Ascending aorta (tissue), 2 donors: ENCODE results near the gene ZNF488. TPM values are rescaled to one million over a fixed set of nuclear protein-coding genes. Genes with fewer than 3 reads are reported as not detected.

Source experiments
- DNase-seq, 2 donors: peaks; one replicate each; pipeline ENCODE4 v3.0.0-alpha.2; 2019; ENCODE audit warnings: low spot score in 2 of 2
- H3K27ac ChIP-seq, 2 donors: fragments of 200-600 bp; sonication (generic); one replicate each; pipeline ENCODE4 v1.5.1; 2016 to 2017; ENCODE audit warnings: mild to moderate bottlenecking in 1 of 2
- H3K27me3 ChIP-seq: fragments of 200-600 bp; sonication (generic); one replicate; pipeline ENCODE4 v1.5.1; 2017
- H3K36me3 ChIP-seq, 2 donors: fragments of 200-600 bp; sonication (generic); one replicate each; pipeline ENCODE4 v1.5.1; 2016
- H3K4me1 ChIP-seq, 2 donors: fragments of 200-600 bp; sonication (generic); one replicate each; pipeline ENCODE4 v1.5.1; 2016 to 2017; ENCODE audit warnings: mild to moderate bottlenecking in 1 of 2
- H3K4me3 ChIP-seq, 2 donors: fragments of 200-600 bp; sonication (generic); one replicate each; pipeline ENCODE4 v1.5.1; 2016 to 2017; ENCODE audit warnings: mild to moderate bottlenecking in 1 of 2
- H3K9me3 ChIP-seq, 2 donors: fragments of 200-600 bp; sonication (generic); one replicate each; pipeline ENCODE4 v1.5.1; 2016
- intact Hi-C: fragments of 100-400 bp; cut with DNase I; formaldehyde crosslinking; loops from one replicate; pipeline ENCODE4 v1.15.1; 2023
- total RNA-seq: library from RNA; depleted of rRNA; stranded (reverse); fragments of >200 nt; gene quantifications from one replicate; pipeline ENCODE4 v1.1.0, GENCODE V29; 2016
- TF ChIP-seq, protein P1 (sequence below), 3 experiments: fragments of 200-600 bp in 2 of 3; fragments of 450-650 bp in 1 of 3; sonication (generic) in 2 of 3; IDR thresholded peaks; one replicate each; pipeline ENCODE4 v1.5.1; 2016 to 2019; ENCODE audit warnings: antibody characterized with exemption in 3 of 3, mild to moderate bottlenecking in 1 of 3, moderate library complexity in 1 of 3

Gene ZNF488
- total RNA-seq, 1 donor from 2014 or later = not detected

DNA sequence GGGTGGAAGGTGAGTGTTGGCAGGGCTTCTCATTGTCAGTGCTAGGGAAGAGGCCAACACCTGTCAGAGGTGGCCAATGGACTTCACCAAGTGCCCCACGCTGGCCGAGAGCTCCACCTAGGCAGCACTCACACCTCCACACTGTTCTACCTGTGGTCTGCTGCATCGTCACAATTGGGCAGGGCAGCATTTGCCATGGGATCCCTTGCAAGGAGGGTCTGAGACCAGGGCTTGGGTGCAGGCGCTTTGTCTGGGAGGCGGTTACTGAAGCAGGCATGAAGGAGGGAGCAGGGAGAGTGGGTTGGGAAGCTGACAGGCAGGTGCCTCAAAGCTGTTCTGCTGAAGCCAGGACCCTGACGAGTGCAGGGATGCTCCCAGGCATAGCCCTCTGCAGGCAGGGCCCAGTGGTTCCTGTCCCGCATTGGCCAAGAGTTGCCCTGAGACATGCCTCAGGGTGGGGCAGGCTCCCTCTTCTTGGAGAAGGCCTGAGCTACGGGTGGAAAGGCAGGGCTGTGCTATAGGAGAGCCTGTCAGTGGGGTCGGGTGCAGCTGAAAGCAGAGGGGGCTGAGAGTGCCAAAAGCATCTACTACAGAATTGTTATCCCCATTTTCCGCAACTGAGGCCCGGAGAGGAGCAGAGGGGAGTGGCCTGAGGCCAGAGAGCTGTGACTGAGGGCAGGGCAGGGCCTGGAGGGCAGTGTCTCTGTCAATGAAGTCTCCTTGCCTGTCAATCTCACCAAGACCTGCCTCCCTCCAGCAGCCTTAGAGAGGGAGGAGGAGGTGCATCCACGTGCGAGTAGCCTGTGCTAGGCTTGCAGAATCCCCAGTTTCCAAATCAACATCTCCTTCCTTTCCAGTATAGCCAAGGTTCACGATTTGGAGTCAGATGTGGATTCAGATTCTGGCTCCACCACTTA, 31.9 kb downstream of the ZNF488 start:
- no peak for DNase-seq
- Histone ChIP-seq H3K27ac (no peak overlapping the region), H3K4me3 (no peak overlapping the region), H3K9me3 (no peaks in the 10 kb centered on the region), H3K36me3 (no peaks in the 10 kb centered on the region), H3K27me3 (no peaks in the 10 kb centered on the region), H3K4me1 (no peaks in the 10 kb centered on the region)
- intact Hi-C loops = no loop called here
- TF ChIP-seq, protein P1, sequence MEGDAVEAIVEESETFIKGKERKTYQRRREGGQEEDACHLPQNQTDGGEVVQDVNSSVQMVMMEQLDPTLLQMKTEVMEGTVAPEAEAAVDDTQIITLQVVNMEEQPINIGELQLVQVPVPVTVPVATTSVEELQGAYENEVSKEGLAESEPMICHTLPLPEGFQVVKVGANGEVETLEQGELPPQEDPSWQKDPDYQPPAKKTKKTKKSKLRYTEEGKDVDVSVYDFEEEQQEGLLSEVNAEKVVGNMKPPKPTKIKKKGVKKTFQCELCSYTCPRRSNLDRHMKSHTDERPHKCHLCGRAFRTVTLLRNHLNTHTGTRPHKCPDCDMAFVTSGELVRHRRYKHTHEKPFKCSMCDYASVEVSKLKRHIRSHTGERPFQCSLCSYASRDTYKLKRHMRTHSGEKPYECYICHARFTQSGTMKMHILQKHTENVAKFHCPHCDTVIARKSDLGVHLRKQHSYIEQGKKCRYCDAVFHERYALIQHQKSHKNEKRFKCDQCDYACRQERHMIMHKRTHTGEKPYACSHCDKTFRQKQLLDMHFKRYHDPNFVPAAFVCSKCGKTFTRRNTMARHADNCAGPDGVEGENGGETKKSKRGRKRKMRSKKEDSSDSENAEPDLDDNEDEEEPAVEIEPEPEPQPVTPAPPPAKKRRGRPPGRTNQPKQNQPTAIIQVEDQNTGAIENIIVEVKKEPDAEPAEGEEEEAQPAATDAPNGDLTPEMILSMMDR (IDR thresholded peaks at IDR 0.05) = no peak

DNA sequence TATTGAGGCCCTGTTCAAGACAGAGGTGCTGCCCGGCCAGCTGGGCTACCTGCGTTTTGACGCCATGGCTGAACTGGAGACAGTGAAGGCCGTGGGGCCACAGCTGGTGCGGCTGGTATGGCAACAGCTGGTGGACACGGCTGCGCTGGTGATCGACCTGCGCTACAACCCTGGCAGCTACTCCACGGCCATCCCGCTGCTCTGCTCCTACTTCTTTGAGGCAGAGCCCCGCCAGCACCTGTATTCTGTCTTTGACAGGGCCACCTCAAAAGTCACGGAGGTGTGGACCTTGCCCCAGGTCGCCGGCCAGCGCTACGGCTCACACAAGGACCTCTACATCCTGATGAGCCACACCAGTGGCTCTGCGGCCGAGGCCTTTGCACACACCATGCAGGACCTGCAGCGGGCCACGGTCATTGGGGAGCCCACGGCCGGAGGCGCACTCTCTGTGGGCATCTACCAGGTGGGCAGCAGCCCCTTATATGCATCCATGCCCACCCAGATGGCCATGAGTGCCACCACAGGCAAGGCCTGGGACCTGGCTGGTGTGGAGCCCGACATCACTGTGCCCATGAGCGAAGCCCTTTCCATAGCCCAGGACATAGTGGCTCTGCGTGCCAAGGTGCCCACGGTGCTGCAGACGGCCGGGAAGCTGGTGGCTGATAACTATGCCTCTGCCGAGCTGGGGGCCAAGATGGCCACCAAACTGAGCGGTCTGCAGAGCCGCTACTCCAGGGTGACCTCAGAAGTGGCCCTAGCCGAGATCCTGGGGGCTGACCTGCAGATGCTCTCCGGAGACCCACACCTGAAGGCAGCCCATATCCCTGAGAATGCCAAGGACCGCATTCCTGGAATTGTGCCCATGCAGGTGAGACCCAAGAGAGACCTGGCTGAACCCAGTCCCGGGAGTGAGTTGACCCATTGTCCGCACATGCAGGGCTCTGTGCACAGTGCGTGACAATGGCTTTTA, 33.1 kb downstream of the ZNF488 start:
- Histone ChIP-seq H3K27me3 (no peaks in the 10 kb centered on the region), H3K4me3 (no peak overlapping the region), H3K27ac (no peak overlapping the region), H3K9me3 (no peaks in the 10 kb centered on the region), H3K36me3 (no peaks in the 10 kb centered on the region), H3K4me1 (no peaks in the 10 kb centered on the region)
- TF ChIP-seq, protein P1 (IDR thresholded peaks at IDR 0.05) = no peak
- no peak for DNase-seq
- intact Hi-C loops = no loop called here

DNA sequence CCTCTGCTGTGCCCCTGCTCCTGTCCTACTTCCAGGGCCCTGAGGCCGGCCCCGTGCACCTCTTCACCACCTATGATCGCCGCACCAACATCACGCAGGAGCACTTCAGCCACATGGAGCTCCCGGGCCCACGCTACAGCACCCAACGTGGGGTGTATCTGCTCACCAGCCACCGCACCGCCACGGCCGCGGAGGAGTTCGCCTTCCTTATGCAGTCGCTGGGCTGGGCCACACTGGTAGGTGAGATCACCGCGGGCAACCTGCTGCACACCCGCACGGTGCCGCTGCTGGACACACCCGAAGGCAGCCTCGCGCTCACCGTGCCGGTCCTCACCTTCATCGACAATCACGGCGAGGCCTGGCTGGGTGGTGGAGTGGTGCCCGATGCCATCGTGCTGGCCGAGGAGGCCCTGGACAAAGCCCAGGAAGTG, 34.1 kb downstream of the ZNF488 start:
- no peaks in the 10 kb centered on the region for H3K27me3 ChIP-seq
- H3K4me1 ChIP-seq = no peaks in the 10 kb centered on the region
- intact Hi-C loops = no loop called here
- no peaks in the 10 kb centered on the region for H3K9me3 ChIP-seq
- H3K27ac ChIP-seq = no peak overlapping the region
- H3K4me3 ChIP-seq = no peak overlapping the region
- no peak for DNase-seq
- no peaks in the 10 kb centered on the region for H3K36me3 ChIP-seq
- TF ChIP-seq, protein P1 (IDR thresholded peaks at IDR 0.05) = no peak

DNA sequence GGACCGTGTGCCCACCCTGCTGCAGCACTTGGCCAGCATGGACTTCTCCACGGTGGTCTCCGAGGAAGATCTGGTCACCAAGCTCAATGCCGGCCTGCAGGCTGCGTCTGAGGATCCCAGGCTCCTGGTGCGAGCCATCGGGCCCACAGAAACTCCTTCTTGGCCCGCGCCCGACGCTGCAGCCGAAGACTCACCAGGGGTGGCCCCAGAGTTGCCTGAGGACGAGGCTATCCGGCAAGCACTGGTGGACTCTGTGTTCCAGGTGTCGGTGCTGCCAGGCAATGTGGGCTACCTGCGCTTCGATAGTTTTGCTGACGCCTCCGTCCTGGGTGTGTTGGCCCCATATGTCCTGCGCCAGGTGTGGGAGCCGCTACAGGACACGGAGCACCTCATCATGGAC, 34.6 kb downstream of the ZNF488 start:
- H3K4me1 ChIP-seq = no peaks in the 10 kb centered on the region
- H3K4me3 ChIP-seq = no peak overlapping the region
- H3K36me3 ChIP-seq = no peaks in the 10 kb centered on the region
- intact Hi-C loops = no loop called here
- no peak for DNase-seq
- no peaks in the 10 kb centered on the region for H3K9me3 ChIP-seq
- TF ChIP-seq, protein P1 (IDR thresholded peaks at IDR 0.05) = no peak
- no peak overlapping the region for H3K27ac ChIP-seq
- no peaks in the 10 kb centered on the region for H3K27me3 ChIP-seq

DNA sequence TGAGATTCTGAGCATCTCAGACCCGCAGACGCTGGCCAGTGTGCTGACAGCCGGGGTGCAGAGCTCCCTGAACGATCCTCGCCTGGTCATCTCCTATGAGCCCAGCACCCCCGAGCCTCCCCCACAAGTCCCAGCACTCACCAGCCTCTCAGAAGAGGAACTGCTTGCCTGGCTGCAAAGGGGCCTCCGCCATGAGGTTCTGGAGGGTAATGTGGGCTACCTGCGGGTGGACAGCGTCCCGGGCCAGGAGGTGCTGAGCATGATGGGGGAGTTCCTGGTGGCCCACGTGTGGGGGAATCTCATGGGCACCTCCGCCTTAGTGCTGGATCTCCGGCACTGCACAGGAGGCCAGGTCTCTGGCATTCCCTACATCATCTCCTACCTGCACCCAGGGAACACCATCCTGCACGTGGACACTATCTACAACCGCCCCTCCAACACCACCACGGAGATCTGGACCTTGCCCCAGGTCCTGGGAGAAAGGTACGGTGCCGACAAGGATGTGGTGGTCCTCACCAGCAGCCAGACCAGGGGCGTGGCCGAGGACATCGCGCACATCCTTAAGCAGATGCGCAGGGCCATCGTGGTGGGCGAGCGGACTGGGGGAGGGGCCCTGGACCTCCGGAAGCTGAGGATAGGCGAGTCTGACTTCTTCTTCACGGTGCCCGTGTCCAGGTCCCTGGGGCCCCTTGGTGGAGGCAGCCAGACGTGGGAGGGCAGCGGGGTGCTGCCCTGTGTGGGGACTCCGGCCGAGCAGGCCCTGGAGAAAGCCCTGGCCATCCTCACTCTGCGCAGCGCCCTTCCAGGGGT, 35.2 kb downstream of the ZNF488 start:
- Histone ChIP-seq H3K9me3 (no peaks in the 10 kb centered on the region), H3K4me1 (no peaks in the 10 kb centered on the region), H3K27ac (no peak overlapping the region), H3K27me3 (no peaks in the 10 kb centered on the region), H3K36me3 (no peaks in the 10 kb centered on the region), H3K4me3 (no peak overlapping the region)
- TF ChIP-seq, protein P1 (IDR thresholded peaks at IDR 0.05) = no peak
- intact Hi-C loops = no loop called here
- no peak for DNase-seq
